ENCODE measurements around the gene ID3. TPM values are rescaled to one million over a fixed set of nuclear protein-coding genes. Genes with fewer than 3 reads are reported as not detected.
"Not testable (repeated sequence)": the region's sequence is repeated elsewhere in the genome, so short reads cannot be mapped to it uniquely, and the experiment has no call there.

ID3 gene
- total RNA-seq, 1 experiment from 2014 or later, result 460 TPM

GRCh38 chr1:23591460-23592208 is 32.3 kb upstream of the ID3 start:
- peak; percentile 60 for DNase-seq (ENCODE audit: low read depth)
- in situ Hi-C loops (cut with HindIII; ENCODE audit: low pct_unique_long_range_greater_than_20kb, low sequenced_read_pairs), result no loop called here

GRCh38 chr1:23590058-23590783 is 30.9 kb upstream of the ID3 start:
- DNase-seq (ENCODE audit: low read depth), result peak; percentile 47
- in situ Hi-C loops (cut with HindIII; ENCODE audit: low pct_unique_long_range_greater_than_20kb, low sequenced_read_pairs), result no loop called here

GRCh38 chr1:23589585-23589986 is 30.3 kb upstream of the ID3 start:
- in situ Hi-C loops (cut with HindIII; ENCODE audit: low pct_unique_long_range_greater_than_20kb, low sequenced_read_pairs), result no loop called here
- DNase-seq (ENCODE audit: low read depth), result peak; percentile 44

GRCh38 chr1:23588749-23589548 is 29.6 kb upstream of the ID3 start:
- no peak for DNase-seq (ENCODE audit: low read depth)
- in situ Hi-C loops (cut with HindIII; ENCODE audit: low pct_unique_long_range_greater_than_20kb, low sequenced_read_pairs), result no loop called here

- in situ Hi-C loops (cut with HindIII; ENCODE audit: low pct_unique_long_range_greater_than_20kb, low sequenced_read_pairs), result no loop called here
- DNase-seq (ENCODE audit: low read depth), result peak; percentile 78
These were observed 26.2 kb upstream of the ID3 start for GRCh38 chr1:23585321-23586022.

- in situ Hi-C loops (cut with HindIII; ENCODE audit: low pct_unique_long_range_greater_than_20kb, low sequenced_read_pairs); DNase-seq (ENCODE audit: low read depth): not testable (repeated sequence)
These were observed 24.4 kb upstream of the ID3 start for GRCh38 chr1:23583727-23584126.

- no peak for DNase-seq (ENCODE audit: low read depth)
- in situ Hi-C loops (cut with HindIII; ENCODE audit: low pct_unique_long_range_greater_than_20kb, low sequenced_read_pairs), result no loop called here
These were observed 23.5 kb upstream of the ID3 start for GRCh38 chr1:23582820-23583219.

GRCh38 chr1:23581219-23581618 is 21.9 kb upstream of the ID3 start:
- in situ Hi-C loops (cut with HindIII; ENCODE audit: low pct_unique_long_range_greater_than_20kb, low sequenced_read_pairs), result no loop called here
- no peak for DNase-seq (ENCODE audit: low read depth)

GRCh38 chr1:23578997-23579363 is 19.7 kb upstream of the ID3 start:
- no peak for DNase-seq (ENCODE audit: low read depth)
- in situ Hi-C loops (cut with HindIII; ENCODE audit: low pct_unique_long_range_greater_than_20kb, low sequenced_read_pairs), result no loop called here

GRCh38 chr1:23578311-23578996 is 19.2 kb upstream of the ID3 start:
- DNase-seq (ENCODE audit: low read depth), result no peak
- in situ Hi-C loops (cut with HindIII; ENCODE audit: low pct_unique_long_range_greater_than_20kb, low sequenced_read_pairs), result no loop called here

GRCh38 chr1:23577056-23578004 is 18.0 kb upstream of the ID3 start:
- peak; percentile 84 for DNase-seq (ENCODE audit: low read depth)
- in situ Hi-C loops (cut with HindIII; ENCODE audit: low pct_unique_long_range_greater_than_20kb, low sequenced_read_pairs), result no loop called here

- in situ Hi-C loops (cut with HindIII; ENCODE audit: low pct_unique_long_range_greater_than_20kb, low sequenced_read_pairs), result no loop called here
- DNase-seq (ENCODE audit: low read depth), result no peak
These were observed 17.2 kb upstream of the ID3 start for GRCh38 chr1:23576338-23577055.

- in situ Hi-C loops (cut with HindIII; ENCODE audit: low pct_unique_long_range_greater_than_20kb, low sequenced_read_pairs), result no loop called here
- no peak for DNase-seq (ENCODE audit: low read depth)
These were observed 16.0 kb upstream of the ID3 start for GRCh38 chr1:23575226-23575810.

GRCh38 chr1:23574265-23574754 is 15.0 kb upstream of the ID3 start:
- in situ Hi-C loops (cut with HindIII; ENCODE audit: low pct_unique_long_range_greater_than_20kb, low sequenced_read_pairs), result no loop called here
- no peak for DNase-seq (ENCODE audit: low read depth)

GRCh38 chr1:23573574-23574182 is 14.4 kb upstream of the ID3 start:
- no peak for DNase-seq (ENCODE audit: low read depth)
- in situ Hi-C loops (cut with HindIII; ENCODE audit: low pct_unique_long_range_greater_than_20kb, low sequenced_read_pairs), result no loop called here
